ENCODE data around the gene TRNP1. TPM values are rescaled to one million over a fixed set of nuclear protein-coding genes. Genes with fewer than 3 reads are reported as not detected.
"Not testable (repeated sequence)": the region's sequence is repeated elsewhere in the genome, so short reads cannot be mapped to it uniquely, and the experiment has no call there.

TRNP1 gene
- total RNA-seq, 1 donor from 2014 or later, result 15.3 TPM

DNA sequence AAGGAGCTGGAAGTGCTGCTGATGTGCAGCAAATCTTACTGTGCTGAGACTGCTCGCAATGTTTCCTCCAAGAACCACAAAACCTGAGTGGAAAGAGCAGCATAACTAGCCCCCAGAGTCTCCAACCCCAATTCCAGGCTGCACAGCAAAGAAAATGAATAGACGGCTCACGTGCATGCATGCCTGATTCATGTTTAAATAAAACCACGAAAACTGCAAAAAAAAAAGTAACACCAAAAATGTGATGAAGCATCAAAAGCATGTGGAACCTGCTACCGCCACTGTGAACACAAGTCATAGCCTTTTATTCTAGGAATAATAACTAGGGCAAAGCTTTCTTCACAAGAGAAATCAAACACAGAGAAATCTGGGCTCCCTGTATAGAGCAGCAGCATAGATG is 9.6 kb upstream of the TRNP1 start:
- Histone ChIP-seq H3K9me3 (no peaks in the 10 kb centered on the region), H3K4me1 (no peaks in the 10 kb centered on the region), H3K27ac (no peak overlapping the region), H3K36me3 (no peaks in the 10 kb centered on the region), H3K27me3 (ENCODE audit: low read depth) (peaks cover 4% of the 10 kb centered on the region), H3K4me3 (no peak overlapping the region)
- ATAC-seq (no peak), DNase-seq (no peak)
- TF ChIP-seq, protein P1, sequence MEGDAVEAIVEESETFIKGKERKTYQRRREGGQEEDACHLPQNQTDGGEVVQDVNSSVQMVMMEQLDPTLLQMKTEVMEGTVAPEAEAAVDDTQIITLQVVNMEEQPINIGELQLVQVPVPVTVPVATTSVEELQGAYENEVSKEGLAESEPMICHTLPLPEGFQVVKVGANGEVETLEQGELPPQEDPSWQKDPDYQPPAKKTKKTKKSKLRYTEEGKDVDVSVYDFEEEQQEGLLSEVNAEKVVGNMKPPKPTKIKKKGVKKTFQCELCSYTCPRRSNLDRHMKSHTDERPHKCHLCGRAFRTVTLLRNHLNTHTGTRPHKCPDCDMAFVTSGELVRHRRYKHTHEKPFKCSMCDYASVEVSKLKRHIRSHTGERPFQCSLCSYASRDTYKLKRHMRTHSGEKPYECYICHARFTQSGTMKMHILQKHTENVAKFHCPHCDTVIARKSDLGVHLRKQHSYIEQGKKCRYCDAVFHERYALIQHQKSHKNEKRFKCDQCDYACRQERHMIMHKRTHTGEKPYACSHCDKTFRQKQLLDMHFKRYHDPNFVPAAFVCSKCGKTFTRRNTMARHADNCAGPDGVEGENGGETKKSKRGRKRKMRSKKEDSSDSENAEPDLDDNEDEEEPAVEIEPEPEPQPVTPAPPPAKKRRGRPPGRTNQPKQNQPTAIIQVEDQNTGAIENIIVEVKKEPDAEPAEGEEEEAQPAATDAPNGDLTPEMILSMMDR (IDR thresholded peaks at IDR 0.05), result no peak
- intact Hi-C loops (cut with DNase I), result no loop called here

GRCh38 chr1:26984291-26984690 is 9.2 kb upstream of the TRNP1 start:
- H3K4me1 ChIP-seq, result no peaks in the 10 kb centered on the region
- H3K9me3 ChIP-seq, result no peaks in the 10 kb centered on the region
- intact Hi-C loops (cut with DNase I), result no loop called here
- TF ChIP-seq, protein P1 (IDR thresholded peaks at IDR 0.05), result no peak
- peaks cover 4% of the 10 kb centered on the region for H3K27me3 ChIP-seq (ENCODE audit: low read depth)
- H3K4me3 ChIP-seq, result no peak overlapping the region
- H3K27ac ChIP-seq, result no peak overlapping the region
- no peak for ATAC-seq
- DNase-seq, result no peak
- no peaks in the 10 kb centered on the region for H3K36me3 ChIP-seq

GRCh38 chr1:26986658-26987057 is 6.8 kb upstream of the TRNP1 start:
- TF ChIP-seq, protein P1 (IDR thresholded peaks at IDR 0.05), result no peak
- H3K4me1 ChIP-seq, result peaks cover 7% of the 10 kb centered on the region
- DNase-seq (no peak), ATAC-seq (no peak)
- no peak overlapping the region for H3K27ac ChIP-seq
- peaks cover 4% of the 10 kb centered on the region for H3K27me3 ChIP-seq (ENCODE audit: low read depth)
- no peaks in the 10 kb centered on the region for H3K9me3 ChIP-seq
- intact Hi-C loops (cut with DNase I), result no loop called here
- no peaks in the 10 kb centered on the region for H3K36me3 ChIP-seq
- H3K4me3 ChIP-seq, result no peak overlapping the region

DNA sequence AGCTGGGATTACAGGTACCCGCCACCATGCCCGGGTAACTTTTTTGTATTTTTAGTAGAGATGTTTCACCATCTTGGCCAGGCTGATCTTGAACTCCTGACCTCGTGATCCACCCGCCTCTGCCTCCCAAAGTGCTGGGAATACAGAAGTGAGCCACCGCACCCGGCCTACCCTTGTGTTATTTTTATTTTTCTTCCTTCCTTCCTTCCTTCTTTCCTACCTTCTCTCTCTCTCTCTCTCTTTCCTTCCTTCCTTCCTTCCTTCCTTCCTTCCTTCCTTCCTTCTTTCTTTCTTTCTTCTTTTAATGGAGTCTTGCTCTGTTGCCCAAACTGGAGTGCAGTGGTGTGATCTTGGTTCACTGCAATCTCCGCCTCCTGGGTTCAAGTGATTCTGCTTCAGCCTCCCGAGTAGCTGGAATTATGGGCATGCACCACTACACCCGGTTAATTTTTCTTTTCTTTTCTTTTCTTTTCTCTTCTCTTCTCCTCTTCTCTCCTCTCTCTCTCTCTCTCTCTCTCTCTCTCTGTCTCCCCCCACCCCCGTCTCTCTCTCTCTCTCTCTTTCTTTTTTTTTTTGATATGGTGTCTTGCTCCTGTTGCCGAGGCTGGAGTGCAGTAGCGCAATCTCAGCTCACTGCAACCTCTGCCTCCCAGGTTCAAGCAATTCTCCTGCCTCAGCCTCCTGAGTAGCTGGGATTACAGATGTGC is 3.9 kb upstream of the TRNP1 start:
- H3K4me3 ChIP-seq; H3K9me3 ChIP-seq; ATAC-seq; H3K36me3 ChIP-seq; H3K27ac ChIP-seq; intact Hi-C loops (cut with DNase I); DNase-seq: not testable (repeated sequence)
- H3K27me3 ChIP-seq (ENCODE audit: low read depth), result peaks cover 20% of the 10 kb centered on the region
- peaks cover 21% of the 10 kb centered on the region for H3K4me1 ChIP-seq

GRCh38 chr1:26991310-26992116 is 2.0 kb upstream of the TRNP1 start:
- no peak for DNase-seq
- TF ChIP-seq, protein P1 (IDR thresholded peaks at IDR 0.05), result no peak
- intact Hi-C loops (cut with DNase I), result no loop called here
- no peak overlapping the region for H3K4me3 ChIP-seq
- no peaks in the 10 kb centered on the region for H3K9me3 ChIP-seq
- ATAC-seq, result no peak
- H3K4me1 ChIP-seq, result peaks cover 26% of the 10 kb centered on the region
- peaks cover 22% of the 10 kb centered on the region for H3K27me3 ChIP-seq (ENCODE audit: low read depth)
- H3K36me3 ChIP-seq, result no peaks in the 10 kb centered on the region
- no peak overlapping the region for H3K27ac ChIP-seq
